ENCODE data around the gene PDE4D.

DNA sequence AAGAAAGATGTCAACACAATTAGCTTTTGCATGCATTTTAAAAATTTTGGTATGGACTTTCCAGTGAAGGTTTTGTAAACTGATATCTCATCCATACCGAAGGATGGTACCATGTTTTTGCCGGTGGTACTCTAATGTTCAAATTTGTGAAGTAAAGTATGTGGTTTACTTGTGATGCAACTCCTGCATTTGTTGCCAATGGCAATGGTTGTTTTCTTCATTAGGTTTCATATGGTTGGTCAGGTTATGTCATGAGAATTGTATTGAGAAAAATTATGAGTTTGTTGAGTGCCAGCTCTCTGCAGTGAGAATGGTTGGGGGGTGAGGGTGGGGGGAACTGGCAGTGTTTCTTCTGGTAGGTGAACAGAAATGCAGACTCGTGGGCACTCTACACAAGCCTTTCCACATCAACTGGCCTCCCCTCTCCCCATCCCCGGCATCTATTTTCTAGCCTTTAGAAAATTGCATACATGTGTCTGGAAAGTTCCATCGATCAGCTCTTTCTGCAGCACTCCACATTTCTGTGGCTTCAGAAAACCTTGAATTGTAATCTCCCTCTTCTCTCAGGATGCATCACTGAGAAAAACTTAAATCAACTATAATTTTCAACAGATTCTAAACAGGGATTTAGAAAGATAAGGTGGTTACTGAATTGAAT lies 107.7 kb downstream of the PDE4D start:
- TF ChIP-seq, protein P1, sequence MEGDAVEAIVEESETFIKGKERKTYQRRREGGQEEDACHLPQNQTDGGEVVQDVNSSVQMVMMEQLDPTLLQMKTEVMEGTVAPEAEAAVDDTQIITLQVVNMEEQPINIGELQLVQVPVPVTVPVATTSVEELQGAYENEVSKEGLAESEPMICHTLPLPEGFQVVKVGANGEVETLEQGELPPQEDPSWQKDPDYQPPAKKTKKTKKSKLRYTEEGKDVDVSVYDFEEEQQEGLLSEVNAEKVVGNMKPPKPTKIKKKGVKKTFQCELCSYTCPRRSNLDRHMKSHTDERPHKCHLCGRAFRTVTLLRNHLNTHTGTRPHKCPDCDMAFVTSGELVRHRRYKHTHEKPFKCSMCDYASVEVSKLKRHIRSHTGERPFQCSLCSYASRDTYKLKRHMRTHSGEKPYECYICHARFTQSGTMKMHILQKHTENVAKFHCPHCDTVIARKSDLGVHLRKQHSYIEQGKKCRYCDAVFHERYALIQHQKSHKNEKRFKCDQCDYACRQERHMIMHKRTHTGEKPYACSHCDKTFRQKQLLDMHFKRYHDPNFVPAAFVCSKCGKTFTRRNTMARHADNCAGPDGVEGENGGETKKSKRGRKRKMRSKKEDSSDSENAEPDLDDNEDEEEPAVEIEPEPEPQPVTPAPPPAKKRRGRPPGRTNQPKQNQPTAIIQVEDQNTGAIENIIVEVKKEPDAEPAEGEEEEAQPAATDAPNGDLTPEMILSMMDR (IDR thresholded peaks at IDR 0.05) = no peak
- TF ChIP-seq ZFX (IDR thresholded peaks at IDR 0.05; ENCODE audit: borderline replicate concordance) = no peak

Measured in 22Rv1 (cell line).